ENCODE measurements around the gene NFATC1. TPM values are rescaled to one million over a fixed set of nuclear protein-coding genes. Genes with fewer than 3 reads are reported as not detected.

NFATC1 gene
- total RNA-seq, 2 donors from 2014 or later = 27.6 to 40.8 TPM

DNA sequence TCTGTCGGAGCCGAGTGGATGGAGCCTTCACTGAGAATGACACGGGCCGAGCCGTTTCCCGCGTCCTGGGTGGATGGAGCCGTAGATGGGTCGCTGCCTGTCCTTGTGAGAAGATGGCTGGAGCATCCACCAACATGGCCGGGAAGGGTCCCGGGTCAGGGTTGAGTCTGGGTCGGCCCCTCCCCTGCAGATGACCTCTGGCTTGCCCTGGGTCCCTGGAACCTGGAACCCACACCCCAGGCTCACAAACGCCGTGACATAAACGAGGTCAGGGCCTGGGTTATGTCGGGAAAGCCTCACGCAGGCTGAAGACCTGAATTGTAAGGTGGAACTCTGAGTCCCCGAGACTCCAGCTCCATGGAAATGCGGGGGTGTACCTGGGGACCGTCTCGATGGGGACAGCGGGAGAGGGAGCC is 94.9 kb downstream of the NFATC1 start:
- H3K27ac ChIP-seq = no peak overlapping the region
- H3K9me3 ChIP-seq = no peaks in the 10 kb centered on the region
- H3K27me3 ChIP-seq (replicated peaks; ENCODE audit: insufficient read depth) = no peaks in the 10 kb centered on the region
- peaks cover 4 to 12% of the 10 kb centered on the region in 2 donors for H3K4me1 ChIP-seq (ENCODE audit: control insufficient read depth in 1 of 2, low read depth in 2 of 2)
- no peak for DNase-seq (ENCODE audit: low spot score)
- H3K36me3 ChIP-seq = peaks cover 18% of the 10 kb centered on the region
- no peak overlapping the region for H3K4me3 ChIP-seq
- TF ChIP-seq, protein P1, sequence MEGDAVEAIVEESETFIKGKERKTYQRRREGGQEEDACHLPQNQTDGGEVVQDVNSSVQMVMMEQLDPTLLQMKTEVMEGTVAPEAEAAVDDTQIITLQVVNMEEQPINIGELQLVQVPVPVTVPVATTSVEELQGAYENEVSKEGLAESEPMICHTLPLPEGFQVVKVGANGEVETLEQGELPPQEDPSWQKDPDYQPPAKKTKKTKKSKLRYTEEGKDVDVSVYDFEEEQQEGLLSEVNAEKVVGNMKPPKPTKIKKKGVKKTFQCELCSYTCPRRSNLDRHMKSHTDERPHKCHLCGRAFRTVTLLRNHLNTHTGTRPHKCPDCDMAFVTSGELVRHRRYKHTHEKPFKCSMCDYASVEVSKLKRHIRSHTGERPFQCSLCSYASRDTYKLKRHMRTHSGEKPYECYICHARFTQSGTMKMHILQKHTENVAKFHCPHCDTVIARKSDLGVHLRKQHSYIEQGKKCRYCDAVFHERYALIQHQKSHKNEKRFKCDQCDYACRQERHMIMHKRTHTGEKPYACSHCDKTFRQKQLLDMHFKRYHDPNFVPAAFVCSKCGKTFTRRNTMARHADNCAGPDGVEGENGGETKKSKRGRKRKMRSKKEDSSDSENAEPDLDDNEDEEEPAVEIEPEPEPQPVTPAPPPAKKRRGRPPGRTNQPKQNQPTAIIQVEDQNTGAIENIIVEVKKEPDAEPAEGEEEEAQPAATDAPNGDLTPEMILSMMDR (IDR thresholded peaks at IDR 0.05) = no peak
- no peak for ATAC-seq (ENCODE audit: insufficient number of reproducible peaks, low FRiP score, low read depth)

DNA sequence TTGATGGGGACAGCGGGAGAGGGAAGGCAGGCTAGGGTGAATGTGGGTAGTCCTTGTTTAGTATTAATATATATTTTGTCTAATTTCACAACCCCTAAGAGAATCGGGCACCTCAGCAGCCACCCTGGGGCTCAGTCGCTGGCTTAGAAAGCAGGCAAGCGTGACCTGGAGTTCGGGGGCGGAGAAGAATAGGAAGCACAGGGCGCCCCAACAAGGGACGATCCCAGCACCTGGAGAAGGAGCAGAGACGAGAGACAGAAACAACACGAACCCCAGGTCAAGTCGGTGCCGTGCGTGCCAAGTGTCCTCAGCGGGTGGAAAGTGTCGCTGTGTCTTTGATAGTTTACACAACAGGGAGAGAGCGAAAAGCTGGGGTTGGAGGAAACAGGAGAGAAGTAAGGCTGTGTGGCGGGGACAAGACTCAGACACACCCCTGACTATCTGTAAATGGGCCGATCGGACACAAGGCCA is 95.4 kb downstream of the NFATC1 start:
- Histone ChIP-seq H3K27me3 (replicated peaks; ENCODE audit: insufficient read depth) (no peaks in the 10 kb centered on the region), H3K36me3 (peaks cover 18% of the 10 kb centered on the region), H3K9me3 (no peaks in the 10 kb centered on the region), H3K4me3 (no peak overlapping the region), H3K27ac (no peak overlapping the region), H3K4me1 (ENCODE audit: control insufficient read depth in 1 of 2, low read depth in 2 of 2) (peaks cover 3 to 7% of the 10 kb centered on the region in 2 donors)
- ATAC-seq (ENCODE audit: insufficient number of reproducible peaks, low FRiP score, low read depth) = no peak
- TF ChIP-seq, protein P1 (IDR thresholded peaks at IDR 0.05) = no peak
- DNase-seq (ENCODE audit: low spot score) = no peak

DNA sequence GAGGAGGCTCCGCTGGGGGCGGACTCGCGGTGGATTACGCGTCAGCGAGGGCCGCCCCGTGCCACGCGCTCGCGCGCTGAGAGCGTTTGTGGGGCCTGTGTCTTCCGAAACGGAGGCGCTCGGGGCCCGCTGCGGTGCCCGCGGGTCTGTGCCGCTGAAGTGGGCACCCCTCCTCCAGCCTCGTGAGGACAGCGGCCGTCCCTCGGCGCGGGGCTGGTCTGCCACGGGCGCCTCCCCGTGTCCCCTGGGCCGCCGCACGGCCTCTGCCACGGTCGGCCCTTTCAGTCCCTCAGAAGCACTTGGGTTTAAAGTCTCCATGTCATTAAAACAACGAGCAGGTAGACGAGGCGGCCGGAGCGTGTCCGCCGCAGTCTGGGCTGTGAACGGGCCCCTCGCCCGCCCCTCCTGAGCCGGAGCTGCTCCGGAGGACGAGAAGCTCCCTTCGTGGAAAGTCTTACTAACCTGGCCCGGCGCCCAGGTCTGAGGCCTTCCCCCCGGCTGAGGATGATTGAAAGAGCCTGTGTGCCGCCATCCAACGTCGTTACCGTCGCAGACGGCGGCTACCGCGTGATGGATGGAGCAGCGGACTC is 97.6 kb downstream of the NFATC1 start:
- Histone ChIP-seq H3K27ac (no peak overlapping the region), H3K27me3 (replicated peaks; ENCODE audit: insufficient read depth) (no peaks in the 10 kb centered on the region), H3K4me1 (ENCODE audit: control insufficient read depth in 1 of 2, low read depth in 2 of 2) (no peaks in the 10 kb centered on the region), H3K9me3 (peaks cover 5% of the 10 kb centered on the region), H3K4me3 (no peak overlapping the region), H3K36me3 (peaks cover 16% of the 10 kb centered on the region)
- DNase-seq (ENCODE audit: low spot score) (no peak), ATAC-seq (ENCODE audit: insufficient number of reproducible peaks, low FRiP score, low read depth) (no peak)
- TF ChIP-seq, protein P1 (IDR thresholded peaks at IDR 0.05) = no peak

DNA sequence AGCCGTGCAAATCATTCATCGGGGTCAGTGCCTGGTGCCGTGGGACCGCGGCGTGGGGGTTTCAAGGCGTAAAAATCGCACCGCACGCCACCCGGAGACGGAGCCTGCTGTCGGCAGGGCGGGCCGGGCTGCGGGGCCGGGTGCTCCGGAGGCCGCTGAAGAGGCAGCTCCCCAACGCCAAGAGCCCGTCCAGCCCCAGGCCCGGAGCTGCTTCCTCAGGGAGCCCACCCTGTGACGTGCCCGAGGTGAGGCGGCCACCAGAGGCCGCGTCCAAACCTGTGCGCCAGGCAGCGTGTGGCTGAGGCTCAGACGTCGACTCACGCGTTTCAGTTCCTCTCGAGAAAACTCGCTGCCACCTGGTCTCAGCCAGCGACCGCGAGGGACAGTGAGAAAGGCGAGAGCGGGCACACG is 98.1 kb downstream of the NFATC1 start:
- Histone ChIP-seq H3K4me3 (no peak overlapping the region), H3K27ac (no peak overlapping the region), H3K4me1 (ENCODE audit: control insufficient read depth in 1 of 2, low read depth in 2 of 2) (no peaks in the 10 kb centered on the region), H3K36me3 (peaks cover 16% of the 10 kb centered on the region), H3K9me3 (peaks cover 10% of the 10 kb centered on the region), H3K27me3 (replicated peaks; ENCODE audit: insufficient read depth) (no peaks in the 10 kb centered on the region)
- TF ChIP-seq, protein P1 (IDR thresholded peaks at IDR 0.05) = no peak
- no peak for ATAC-seq (ENCODE audit: insufficient number of reproducible peaks, low FRiP score, low read depth)
- DNase-seq (ENCODE audit: low spot score) = no peak

DNA sequence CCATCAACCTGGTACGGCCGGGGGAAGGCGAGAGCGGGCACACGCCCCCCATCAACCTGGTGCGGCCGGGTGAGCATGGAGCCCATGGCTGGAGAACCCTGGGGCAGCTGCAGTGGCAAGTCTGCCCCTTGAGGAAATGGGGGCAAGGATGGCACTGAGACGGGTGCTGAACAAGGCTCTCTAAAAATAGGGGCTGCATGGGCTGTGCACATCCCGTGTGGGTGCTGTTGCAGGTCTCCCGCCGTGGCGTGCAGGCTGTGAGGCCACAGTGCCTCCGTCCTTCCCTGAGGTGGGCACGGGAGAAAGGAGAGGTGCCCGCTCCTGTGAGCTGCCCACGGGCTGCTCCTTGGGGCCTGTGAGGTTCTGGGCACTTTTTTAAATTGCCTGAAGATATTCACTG is 99.2 kb downstream of the NFATC1 start:
- Histone ChIP-seq H3K9me3 (peaks cover 11% of the 10 kb centered on the region), H3K36me3 (peaks cover 16% of the 10 kb centered on the region), H3K27ac (no peak overlapping the region), H3K4me1 (ENCODE audit: control insufficient read depth in 1 of 2, low read depth in 2 of 2) (no peaks in the 10 kb centered on the region), H3K27me3 (replicated peaks; ENCODE audit: insufficient read depth) (no peaks in the 10 kb centered on the region), H3K4me3 (no peak overlapping the region)
- TF ChIP-seq, protein P1 (IDR thresholded peaks at IDR 0.05) = no peak
- ATAC-seq (ENCODE audit: insufficient number of reproducible peaks, low FRiP score, low read depth) = no peak
- no peak for DNase-seq (ENCODE audit: low spot score)
